Large intestine (tissue), 3 donors: ENCODE results near the gene CDC45. TPM values are rescaled to one million over a fixed set of nuclear protein-coding genes. Genes with fewer than 3 reads are reported as not detected.

Experiments used
- DNase-seq, 2 donors: peaks; one replicate each; pipeline versions ENCODE4 v3.0.0 to v3.0.0-alpha.2; 2013
- H3K27ac ChIP-seq: one replicate; pipeline ENCODE4 v1.5.1; 2013; ENCODE audit warnings: low read length
- H3K27me3 ChIP-seq: 2 replicates; pipeline ENCODE4 v1.6.1; 2013; ENCODE audit warnings: low read length; ENCODE audit not compliant: control insufficient read depth, insufficient read depth
- H3K36me3 ChIP-seq: 2 replicates; pipeline ENCODE4 v1.6.1; 2013; ENCODE audit warnings: low read length; ENCODE audit not compliant: control insufficient read depth, insufficient read depth
- H3K4me1 ChIP-seq: one replicate; pipeline ENCODE4 v1.6.1; 2013; ENCODE audit warnings: low read length; ENCODE audit not compliant: control insufficient read depth, insufficient read depth
- H3K4me3 ChIP-seq: one replicate; pipeline ENCODE4 v1.5.1; 2013; ENCODE audit warnings: low read length
- H3K9me3 ChIP-seq: one replicate; pipeline ENCODE4 v1.6.1; 2013; ENCODE audit warnings: mild to moderate bottlenecking, low read depth, low read length, moderate library complexity; ENCODE audit not compliant: control insufficient read depth
- WGBS: methylation state at CpG from one replicate; pipeline ENCODE4 v1.1.5; 2013; ENCODE audit warnings: low lambda C conversion rate; ENCODE audit not compliant: insufficient coverage; 5-methylcytosine and 5-hydroxymethylcytosine counted together
- polyA plus RNA-seq: library from polyadenylated mRNA; unstranded; fragments of 120-200 nt; gene quantifications from one replicate; pipeline ENCODE4 v1.2.1, GENCODE V29; 2013

CDC45 gene
- polyA plus RNA-seq, 1 donor, result 8.7 TPM

- WGBS, result no CpG with 5 or more reads among the region's 2 CpGs
These were observed 30.3 kb upstream of the CDC45 start for GRCh38 chr22:19449422-19449767.

GRCh38 chr22:19450363-19451175 lies 29.2 kb upstream of the CDC45 start:
- Histone ChIP-seq H3K27me3 (no peaks in the 10 kb centered on the region), H3K9me3 (no peaks in the 10 kb centered on the region), H3K4me3 (no peak overlapping the region), H3K4me1 (peaks cover 15% of the 10 kb centered on the region), H3K36me3 (peaks cover 46% of the 10 kb centered on the region), H3K27ac (no peak overlapping the region)
- WGBS, result 84% methylated on average over 2 of the region's 8 CpGs
- no peak for DNase-seq

More at GRCh38 chr22:19449422-19449767, 30.3 kb upstream of the CDC45 start:
- no peak overlapping the region for H3K4me3 ChIP-seq
- no peak overlapping the region for H3K27ac ChIP-seq
- no peaks in the 10 kb centered on the region for H3K9me3 ChIP-seq
- H3K27me3 ChIP-seq, result no peaks in the 10 kb centered on the region
- no peak for DNase-seq
- peaks cover 15% of the 10 kb centered on the region for H3K4me1 ChIP-seq
- H3K36me3 ChIP-seq, result peaks cover 38% of the 10 kb centered on the region

- Histone ChIP-seq H3K4me3 (no peak overlapping the region), H3K27ac (no peak overlapping the region), H3K36me3 (peaks cover 56% of the 10 kb centered on the region), H3K27me3 (no peaks in the 10 kb centered on the region), H3K4me1 (peaks cover 9% of the 10 kb centered on the region), H3K9me3 (no peaks in the 10 kb centered on the region)
- 100% methylated on average over 1 of the region's 4 CpGs for WGBS
- no peak for DNase-seq
These were observed 28.1 kb upstream of the CDC45 start for GRCh38 chr22:19451570-19451969.

GRCh38 chr22:19453718-19454117 lies 26.0 kb upstream of the CDC45 start:
- DNase-seq, result no peak
- peaks cover 68% of the 10 kb centered on the region for H3K36me3 ChIP-seq

GRCh38 chr22:19454156-19454555 lies 25.6 kb upstream of the CDC45 start:
- Histone ChIP-seq H3K27ac (no peak overlapping the region), H3K27me3 (no peaks in the 10 kb centered on the region), H3K36me3 (peaks cover 68% of the 10 kb centered on the region), H3K4me1 (no peaks in the 10 kb centered on the region), H3K4me3 (no peak overlapping the region), H3K9me3 (no peaks in the 10 kb centered on the region)
- 60% methylated on average over 1 of the region's 6 CpGs for WGBS
- DNase-seq, result no peak

More at GRCh38 chr22:19453718-19454117, 26.0 kb upstream of the CDC45 start:
- Histone ChIP-seq H3K27ac (no peak overlapping the region), H3K4me3 (no peak overlapping the region), H3K9me3 (no peaks in the 10 kb centered on the region), H3K27me3 (no peaks in the 10 kb centered on the region), H3K4me1 (peaks cover 3% of the 10 kb centered on the region)
- WGBS, result no CpG with 5 or more reads among the region's 5 CpGs

GRCh38 chr22:19455033-19455432 lies 24.7 kb upstream of the CDC45 start:
- WGBS, result 100% methylated on average over 1 of the region's 2 CpGs

GRCh38 chr22:19455585-19456370 lies 23.9 kb upstream of the CDC45 start:
- no peak overlapping the region for H3K27ac ChIP-seq
- no CpG with 5 or more reads among the region's 4 CpGs for WGBS
- H3K9me3 ChIP-seq, result no peaks in the 10 kb centered on the region
- no peak overlapping the region for H3K4me3 ChIP-seq
- H3K36me3 ChIP-seq, result peaks cover 65% of the 10 kb centered on the region
- no peaks in the 10 kb centered on the region for H3K27me3 ChIP-seq
- H3K4me1 ChIP-seq, result no peaks in the 10 kb centered on the region
- DNase-seq, result no peak

More at GRCh38 chr22:19455033-19455432, 24.7 kb upstream of the CDC45 start:
- no peak for DNase-seq
- H3K4me3 ChIP-seq, result no peak overlapping the region
- H3K27me3 ChIP-seq, result no peaks in the 10 kb centered on the region
- no peaks in the 10 kb centered on the region for H3K4me1 ChIP-seq
- H3K9me3 ChIP-seq, result no peaks in the 10 kb centered on the region
- peaks cover 66% of the 10 kb centered on the region for H3K36me3 ChIP-seq
- H3K27ac ChIP-seq, result no peak overlapping the region

GRCh38 chr22:19456541-19456940 lies 23.2 kb upstream of the CDC45 start:
- no peak for DNase-seq
- Histone ChIP-seq H3K9me3 (no peaks in the 10 kb centered on the region), H3K4me3 (no peak overlapping the region), H3K4me1 (no peaks in the 10 kb centered on the region), H3K27me3 (no peaks in the 10 kb centered on the region), H3K36me3 (peaks cover 65% of the 10 kb centered on the region), H3K27ac (no peak overlapping the region)
- WGBS, result no CpG with 5 or more reads among the region's 10 CpGs

- no peak for DNase-seq
- H3K4me1 ChIP-seq, result no peaks in the 10 kb centered on the region
- no peak overlapping the region for H3K4me3 ChIP-seq
- peaks cover 60% of the 10 kb centered on the region for H3K36me3 ChIP-seq
- 100% methylated on average over 1 of the region's 8 CpGs for WGBS
- no peaks in the 10 kb centered on the region for H3K9me3 ChIP-seq
- H3K27me3 ChIP-seq, result no peaks in the 10 kb centered on the region
- no peak overlapping the region for H3K27ac ChIP-seq
These were observed 21.8 kb upstream of the CDC45 start for GRCh38 chr22:19457828-19458428.

GRCh38 chr22:19460036-19460435 lies 19.7 kb upstream of the CDC45 start:
- DNase-seq, result no peak
- Histone ChIP-seq H3K27me3 (no peaks in the 10 kb centered on the region), H3K4me1 (no peaks in the 10 kb centered on the region), H3K27ac (no peak overlapping the region), H3K9me3 (no peaks in the 10 kb centered on the region), H3K4me3 (no peak overlapping the region), H3K36me3 (peaks cover 53% of the 10 kb centered on the region)
- 100% methylated on average over 1 of the region's 2 CpGs for WGBS
